BLaER1 treated with 17β-estradiol and CSF1 and Interleukin-3, amounts not matched to agents 10 nM and 100 nM (cell line): ENCODE measurements around the gene VPS13C.
"Not testable (repeated sequence)": the region's sequence is repeated elsewhere in the genome, so short reads cannot be mapped to it uniquely, and the experiment has no call there.

Experiments
- H3K27ac ChIP-seq, 11 experiments: shearing (Covaris generic); formaldehyde crosslinking; 2 replicates each; pipeline ENCODE4 v1.8.1; 2022
- H3K27me3 ChIP-seq, 11 experiments: shearing (Covaris generic); formaldehyde crosslinking; 2 replicates each; pipeline ENCODE4 v1.8.1; 2022
- H3K36me3 ChIP-seq, 11 experiments: shearing (Covaris generic); formaldehyde crosslinking; 2 replicates each; pipeline ENCODE4 v1.8.1; 2022
- H3K4me1 ChIP-seq, 10 experiments: shearing (Covaris generic); formaldehyde crosslinking; 2 replicates each; pipeline ENCODE4 v1.8.1; 2022
- H3K4me2 ChIP-seq, 11 experiments: shearing (Covaris generic); formaldehyde crosslinking; 2 replicates each; pipeline ENCODE4 v1.8.1; 2022
- H3K4me3 ChIP-seq, 10 experiments: shearing (Covaris generic); formaldehyde crosslinking; 2 replicates each; pipeline ENCODE4 v1.8.1; 2022
- H3K9ac ChIP-seq, 11 experiments: shearing (Covaris generic); formaldehyde crosslinking; 2 replicates each; pipeline ENCODE4 v1.8.1; 2022
- H3K9me3 ChIP-seq, 11 experiments: shearing (Covaris generic); formaldehyde crosslinking; replicated peaks in 1 of 11; 2 replicates each; pipeline ENCODE4 v1.8.1; 2022
- H4K20me1 ChIP-seq, 11 experiments: shearing (Covaris generic); formaldehyde crosslinking; 2 replicates each; pipeline ENCODE4 v1.8.1; 2022
- Cebpa-rat ChIP-seq, 11 experiments: shearing (Covaris generic); IDR thresholded peaks; 2 replicates each; pipeline ENCODE4 v1.8.1; 2022

VPS13C gene

GRCh38 chr15:62058327-62059028 lies 1.8 kb downstream of the VPS13C start:
- Histone ChIP-seq H3K27me3 (peaks cover 9 to 27% (median 20%) of the 10 kb centered on the region in 11 experiments; a peak in 16 of 22 replicates), H3K27ac (peak overlapping the region in 1 of 11 experiments; percentile 95; a peak in 1 of 22 replicates), H3K9me3 (no peaks in the 10 kb centered on the region), H3K36me3 (peaks cover 0 to 21% (median 3%) of the 10 kb centered on the region in 11 experiments; a peak in 9 of 22 replicates), H4K20me1 (peaks cover 30 to 59% (median 41%) of the 10 kb centered on the region in 11 experiments; a peak in 21 of 22 replicates), H3K4me2 (peak overlapping the region; percentile 76 to 97 (median 91)), H3K4me3 (peak overlapping the region in 9 of 10 experiments; percentile 91 to 99 (median 94); a peak in 14 of 20 replicates), H3K9ac (peak overlapping the region in 3 of 11 experiments; percentile 96 to 99 (median 96); a peak in 6 of 22 replicates), H3K4me1 (peaks cover 23 to 62% (median 29%) of the 10 kb centered on the region in 10 experiments)
- TF ChIP-seq Cebpa-rat (IDR thresholded peaks at IDR 0.05), result no peak

GRCh38 chr15:62057341-62057980 lies 2.8 kb downstream of the VPS13C start:
- Histone ChIP-seq H3K4me1 (peaks cover 26 to 72% (median 38%) of the 10 kb centered on the region in 10 experiments), H4K20me1 (peaks cover 38 to 69% (median 51%) of the 10 kb centered on the region in 11 experiments), H3K4me3 (peak overlapping the region in 2 of 10 experiments; percentile 93 to 96; a peak in 1 of 20 replicates), H3K36me3 (peaks cover 0 to 22% (median 3%) of the 10 kb centered on the region in 11 experiments; a peak in 9 of 22 replicates), H3K4me2 (peak overlapping the region in 5 of 11 experiments; percentile 76 to 96 (median 92); a peak in 9 of 22 replicates), H3K27ac (no peak overlapping the region; a peak in 1 of 22 replicates), H3K9me3 (no peaks in the 10 kb centered on the region), H3K27me3 (peaks cover 6 to 20% (median 15%) of the 10 kb centered on the region in 11 experiments; a peak in 14 of 22 replicates), H3K9ac (no peak overlapping the region)
- no peak for TF ChIP-seq Cebpa-rat (IDR thresholded peaks at IDR 0.05)

GRCh38 chr15:62054979-62055378 lies 5.3 kb downstream of the VPS13C start:
- Histone ChIP-seq H3K4me2 (peak overlapping the region in 3 of 11 experiments; percentile 7 to 61 (median 54); a peak in 4 of 22 replicates), H3K27me3 (no peaks in the 10 kb centered on the region), H3K36me3 (peaks cover 5 to 22% (median 9%) of the 10 kb centered on the region in 11 experiments; a peak in 13 of 22 replicates), H3K9me3 (peaks cover 0 to 17% (median 8%) of the 10 kb centered on the region in 11 experiments; a peak in 13 of 22 replicates), H3K4me3 (no peak overlapping the region), H3K4me1 (peaks cover 14 to 88% (median 29%) of the 10 kb centered on the region in 10 experiments), H3K27ac (no peak overlapping the region), H3K9ac (no peak overlapping the region), H4K20me1 (peaks cover 45 to 94% (median 72%) of the 10 kb centered on the region in 11 experiments)
- TF ChIP-seq Cebpa-rat (IDR thresholded peaks at IDR 0.05), result no peak

GRCh38 chr15:62053439-62054085 lies 6.7 kb downstream of the VPS13C start:
- H3K27ac ChIP-seq, result no peak overlapping the region
- H3K4me2 ChIP-seq, result peak overlapping the region in 5 of 11 experiments; percentile 4 to 61 (median 30); a peak in 7 of 22 replicates
- no peak overlapping the region for H3K4me3 ChIP-seq
- H3K9ac ChIP-seq, result peak overlapping the region in 1 of 11 experiments; percentile 25; a peak in 1 of 22 replicates
- peaks cover 5 to 22% (median 9%) of the 10 kb centered on the region in 11 experiments; a peak in 13 of 22 replicates for H3K36me3 ChIP-seq
- H3K4me1 ChIP-seq, result peaks cover 6 to 83% (median 22%) of the 10 kb centered on the region in 10 experiments
- TF ChIP-seq Cebpa-rat (IDR thresholded peaks at IDR 0.05), result no peak
- peaks cover 0 to 18% (median 9%) of the 10 kb centered on the region in 11 experiments; a peak in 13 of 22 replicates for H3K9me3 ChIP-seq
- H3K27me3 ChIP-seq, result no peaks in the 10 kb centered on the region
- H4K20me1 ChIP-seq, result peaks cover 43 to 85% (median 69%) of the 10 kb centered on the region in 11 experiments

- Histone ChIP-seq H3K4me3 (no peak overlapping the region), H3K27me3 (no peaks in the 10 kb centered on the region), H3K36me3 (peaks cover 5 to 17% (median 9%) of the 10 kb centered on the region in 11 experiments; a peak in 12 of 22 replicates), H3K4me2 (peak overlapping the region in 9 of 11 experiments; percentile 4 to 61 (median 18); a peak in 6 of 22 replicates), H4K20me1 (peaks cover 37 to 78% (median 62%) of the 10 kb centered on the region in 11 experiments; a peak in 21 of 22 replicates), H3K4me1 (peaks cover 0 to 76% (median 15%) of the 10 kb centered on the region in 10 experiments; a peak in 16 of 20 replicates), H3K27ac (no peak overlapping the region), H3K9ac (no peak overlapping the region), H3K9me3 (peaks cover 0 to 18% (median 9%) of the 10 kb centered on the region in 11 experiments; a peak in 13 of 22 replicates)
- no peak for TF ChIP-seq Cebpa-rat (IDR thresholded peaks at IDR 0.05)
These were observed 7.5 kb downstream of the VPS13C start for GRCh38 chr15:62052713-62053112.

- Histone ChIP-seq H3K4me1 (peaks cover 11 to 80% (median 26%) of the 10 kb centered on the region in 10 experiments; a peak in 19 of 20 replicates), H3K9me3 (peaks cover 0 to 18% (median 9%) of the 10 kb centered on the region in 11 experiments; a peak in 13 of 22 replicates), H3K27me3 (no peaks in the 10 kb centered on the region), H3K27ac (no peak overlapping the region), H3K4me2 (peak overlapping the region in 2 of 11 experiments; percentile 4 to 61; a peak in 4 of 22 replicates), H3K9ac (no peak overlapping the region; a peak in 1 of 22 replicates), H4K20me1 (peaks cover 46 to 80% (median 72%) of the 10 kb centered on the region in 11 experiments; a peak in 21 of 22 replicates), H3K4me3 (no peak overlapping the region), H3K36me3 (peaks cover 4 to 14% (median 9%) of the 10 kb centered on the region in 11 experiments; a peak in 10 of 22 replicates)
- TF ChIP-seq Cebpa-rat (IDR thresholded peaks at IDR 0.05), result no peak
These were observed 9.1 kb downstream of the VPS13C start for GRCh38 chr15:62051166-62051565.

- H4K20me1 ChIP-seq, result peaks cover 44 to 80% (median 70%) of the 10 kb centered on the region in 11 experiments; a peak in 21 of 22 replicates
These were observed 10.1 kb downstream of the VPS13C start for GRCh38 chr15:62050115-62050514.

GRCh38 chr15:62048254-62048653 lies 12.0 kb downstream of the VPS13C start:
- H3K27me3 ChIP-seq, H3K27ac ChIP-seq, H3K4me2 ChIP-seq, H3K4me3 ChIP-seq, H3K9ac ChIP-seq: not testable (repeated sequence)
- H3K36me3 ChIP-seq, result peaks cover 7 to 22% (median 12%) of the 10 kb centered on the region in 11 experiments; a peak in 19 of 22 replicates
- H4K20me1 ChIP-seq, result peaks cover 26 to 80% (median 52%) of the 10 kb centered on the region in 11 experiments; a peak in 20 of 22 replicates
- H3K9me3 ChIP-seq, result peaks cover 0 to 18% (median 9%) of the 10 kb centered on the region in 11 experiments; a peak in 13 of 22 replicates
- H3K4me1 ChIP-seq, result peaks cover 11 to 63% (median 28%) of the 10 kb centered on the region in 10 experiments; a peak in 19 of 20 replicates

More at GRCh38 chr15:62050115-62050514, 10.1 kb downstream of the VPS13C start:
- no peak for TF ChIP-seq Cebpa-rat (IDR thresholded peaks at IDR 0.05)
- 0 out of 22 replicates have a peak overlapping the region, but pooled peaks of 1 of the 11 experiments have one; percentile 38 for H3K9ac ChIP-seq
- H3K36me3 ChIP-seq, result peaks cover 4 to 14% (median 7%) of the 10 kb centered on the region in 11 experiments; a peak in 8 of 22 replicates
- H3K27me3 ChIP-seq, result no peaks in the 10 kb centered on the region
- H3K4me1 ChIP-seq, result peaks cover 13 to 80% (median 30%) of the 10 kb centered on the region in 10 experiments; a peak in 19 of 20 replicates
- peak overlapping the region in 3 of 11 experiments; percentile 24 to 73 (median 61); a peak in 4 of 22 replicates for H3K4me2 ChIP-seq
- peaks cover 0 to 18% (median 9%) of the 10 kb centered on the region in 11 experiments; a peak in 13 of 22 replicates for H3K9me3 ChIP-seq
- H3K27ac ChIP-seq, result no peak overlapping the region; a peak in 1 of 22 replicates
- H3K4me3 ChIP-seq, result no peak overlapping the region
